ENCODE measurements around the gene HTR3A.

DNA sequence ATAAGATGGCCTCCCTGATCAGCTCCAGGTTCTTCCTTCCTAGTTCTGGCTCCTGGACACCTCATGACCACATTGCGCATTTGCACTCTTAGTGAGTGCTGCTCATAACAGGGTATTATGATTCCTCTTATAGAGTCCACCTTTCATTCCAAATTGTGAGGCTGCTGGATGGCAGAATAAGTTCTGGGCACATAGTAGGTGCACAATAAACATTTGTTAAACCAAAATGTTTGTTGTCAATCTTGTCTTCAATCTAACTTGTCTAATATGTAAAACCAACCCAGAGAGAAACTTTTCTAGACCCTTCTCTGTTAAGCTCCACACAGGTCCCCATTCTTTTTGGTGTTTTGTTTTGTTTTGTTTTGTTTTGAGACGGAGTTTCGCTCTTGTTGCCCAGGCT lies 62.0 kb downstream of the HTR3A start:
- TF ChIP-seq CTCF (IDR thresholded peaks at IDR 0.05; ENCODE audit: low read length) (no peak), EZH2 (IDR thresholded peaks at IDR 0.05; ENCODE audit: borderline replicate concordance, low read length) (no peak)

Data from OCI-LY1 (cell line).